Measurements from ENCODE around the gene OGN.

- TF ChIP-seq EZH2phosphoT487 (IDR thresholded peaks at IDR 0.05; ENCODE audit: low read depth) (no peak), CTCF (IDR thresholded peaks at IDR 0.05; ENCODE audit: low read depth, low read length) (no peak)
These were observed 35.8 kb upstream of the OGN start for GRCh38 chr9:92439921-92440750.
